Measurements from ENCODE around the gene FRAS1.
"Not testable (repeated sequence)": the region's sequence is repeated elsewhere in the genome, so short reads cannot be mapped to it uniquely, and the experiment has no call there.

Gene FRAS1

DNA sequence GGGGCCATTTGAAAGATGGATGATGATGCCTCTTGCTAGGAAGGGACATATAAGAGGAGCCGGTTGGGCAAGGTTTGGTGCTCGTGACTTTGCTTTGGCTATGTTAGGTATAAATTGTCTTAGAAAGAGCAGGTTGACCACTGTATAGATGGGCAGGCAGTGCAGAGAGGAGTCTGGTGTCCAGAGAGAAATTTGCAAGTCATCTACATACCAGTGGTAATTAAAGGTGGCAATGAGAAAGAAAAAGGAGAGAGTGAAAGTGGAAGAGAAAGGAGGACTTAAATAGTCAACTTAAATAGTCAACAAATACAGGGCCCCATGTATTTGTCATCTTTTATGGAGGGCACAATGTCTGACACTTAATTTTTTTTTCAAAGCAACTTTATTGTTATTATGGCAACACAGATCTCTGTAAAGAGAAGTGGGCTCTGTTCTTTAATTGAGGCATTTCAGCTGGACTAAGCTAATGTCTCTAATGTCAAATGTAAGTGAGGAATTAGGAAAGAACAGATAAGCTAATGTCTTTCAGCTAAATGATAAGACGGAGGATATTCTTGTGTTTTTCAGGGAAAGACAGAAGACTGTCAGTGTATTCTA is 419.1 kb downstream of the FRAS1 start:
- no peak for DNase-seq

DNA sequence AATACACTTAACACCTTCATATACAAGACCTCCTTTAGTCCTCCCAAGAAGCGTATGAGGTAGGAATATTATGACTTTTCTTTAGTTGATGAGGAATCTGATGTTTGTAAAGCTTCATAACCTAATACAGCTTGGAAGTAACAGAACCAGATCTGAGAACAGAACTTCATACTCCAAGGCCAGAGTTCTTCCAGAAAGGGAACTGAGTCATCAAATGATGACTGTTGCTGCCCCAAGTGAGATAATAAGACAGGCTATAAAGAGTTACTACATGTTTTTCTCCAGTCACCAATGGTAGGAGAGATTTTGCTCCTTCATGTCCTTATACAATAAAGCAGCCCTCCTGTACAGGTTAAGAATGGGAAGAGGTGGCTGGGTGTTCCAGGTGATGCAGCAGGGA is 420.2 kb downstream of the FRAS1 start:
- no peak for DNase-seq

GRCh38 chr4:78478523-78478922 is 421.4 kb downstream of the FRAS1 start:
- no peak for DNase-seq

GRCh38 chr4:78480286-78480685 is 423.2 kb downstream of the FRAS1 start:
- no peak for DNase-seq

- no peak for DNase-seq
These were observed 424.1 kb downstream of the FRAS1 start for GRCh38 chr4:78481180-78481579.

DNA sequence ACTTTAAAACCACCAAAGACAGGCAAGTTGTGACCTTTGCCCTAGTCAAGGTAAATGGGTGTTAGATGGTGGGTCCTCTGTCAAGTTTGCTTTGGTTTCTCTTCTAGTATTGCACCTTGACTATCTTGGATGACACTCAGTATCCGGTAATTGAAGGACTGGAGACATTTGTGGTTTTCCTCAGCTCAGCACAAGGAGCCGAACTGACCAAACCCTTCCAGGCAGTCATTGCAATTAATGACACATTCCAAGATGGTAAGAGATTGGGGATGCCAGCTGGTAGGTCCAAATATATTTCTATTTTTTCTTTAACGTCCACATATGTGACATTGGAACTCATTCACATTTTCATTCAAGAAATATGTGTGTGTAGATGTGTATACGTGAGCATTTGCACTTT is 425.2 kb downstream of the FRAS1 start:
- DNase-seq = no peak

- no peak for DNase-seq
These were observed 426.7 kb downstream of the FRAS1 start for GRCh38 chr4:78483811-78484210.

DNA sequence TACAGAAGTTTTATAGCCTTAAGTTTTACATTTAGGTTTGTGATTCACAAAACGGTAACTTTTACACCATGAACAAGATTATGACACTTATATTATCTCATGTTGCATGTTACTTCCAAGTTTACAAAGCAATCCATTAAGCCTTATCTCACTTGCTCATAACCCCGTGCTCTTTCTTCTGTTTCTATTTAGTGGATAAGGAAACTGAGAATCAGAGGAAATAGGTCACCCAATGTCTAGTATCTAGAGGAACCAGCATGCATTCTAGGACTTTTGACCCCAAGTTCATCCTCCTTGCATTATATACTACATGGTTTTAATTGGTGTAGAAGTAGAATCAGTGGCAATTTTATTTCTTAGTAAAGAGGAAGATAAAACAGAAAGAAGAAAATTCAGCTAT is 427.5 kb downstream of the FRAS1 start:
- no peak for DNase-seq

- DNase-seq = no peak
These were observed 436.6 kb downstream of the FRAS1 start for GRCh38 chr4:78493731-78494130.

GRCh38 chr4:78496021-78496643 is 439.0 kb downstream of the FRAS1 start:
- DNase-seq = no peak

DNA sequence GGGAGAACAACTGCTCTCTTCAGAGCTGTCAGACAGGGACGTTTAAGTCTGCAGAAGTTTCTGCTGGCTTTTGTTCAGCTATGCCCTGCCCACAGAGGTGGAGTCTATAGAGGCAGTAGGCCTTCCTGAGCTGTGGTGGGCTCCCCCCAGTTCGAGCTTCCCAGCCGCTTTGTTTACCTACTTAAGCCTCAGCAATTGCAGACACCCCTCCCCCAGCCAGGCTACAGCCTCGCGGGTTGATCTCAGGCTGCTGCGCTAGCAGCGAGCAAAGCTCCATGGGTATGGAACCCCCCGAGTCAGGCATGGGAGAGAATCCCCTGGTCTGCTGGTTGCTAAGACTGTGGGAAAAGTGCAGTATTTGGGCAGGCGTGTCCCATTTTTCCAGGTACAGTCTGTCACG is 449.1 kb downstream of the FRAS1 start:
- DNase-seq = not testable (repeated sequence)

DNA sequence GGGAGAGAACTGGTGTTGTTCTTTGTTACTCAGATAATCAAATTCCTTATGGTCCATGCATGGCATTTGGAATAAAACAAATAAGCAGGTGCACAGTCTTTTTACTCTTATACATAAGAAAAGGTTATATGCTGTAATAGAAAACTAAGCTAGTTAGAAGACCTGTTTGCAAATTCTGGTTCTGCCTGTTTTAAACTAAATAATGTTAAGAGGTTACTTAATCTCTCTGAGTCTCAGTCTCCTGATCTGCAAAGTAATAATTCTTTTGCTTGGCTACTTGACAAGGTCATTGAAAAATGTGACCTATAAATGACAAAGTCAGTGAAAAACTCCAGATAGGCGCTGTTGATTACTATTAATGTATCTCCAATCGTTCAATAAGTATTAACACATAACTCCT is 451.9 kb downstream of the FRAS1 start:
- DNase-seq = no peak

DNA sequence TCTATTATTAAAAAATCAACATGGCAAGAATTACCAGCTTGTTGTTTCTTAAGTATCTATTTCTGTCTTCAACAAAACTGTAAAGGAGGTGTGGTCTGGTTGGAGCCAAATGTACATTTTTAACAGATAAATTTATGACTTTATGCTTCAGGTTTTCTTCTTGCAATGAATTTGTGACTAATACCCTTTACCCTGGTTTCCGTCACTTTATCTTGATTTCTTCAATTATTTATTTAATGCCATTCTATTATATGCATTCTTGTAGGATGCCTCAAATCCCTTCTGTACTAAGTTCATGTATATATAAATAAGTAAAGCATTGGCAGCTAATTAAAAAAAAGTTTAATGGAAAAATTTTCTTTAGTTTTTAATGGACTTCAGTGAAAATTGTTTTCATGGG is 453.0 kb downstream of the FRAS1 start:
- DNase-seq = no peak

DNA sequence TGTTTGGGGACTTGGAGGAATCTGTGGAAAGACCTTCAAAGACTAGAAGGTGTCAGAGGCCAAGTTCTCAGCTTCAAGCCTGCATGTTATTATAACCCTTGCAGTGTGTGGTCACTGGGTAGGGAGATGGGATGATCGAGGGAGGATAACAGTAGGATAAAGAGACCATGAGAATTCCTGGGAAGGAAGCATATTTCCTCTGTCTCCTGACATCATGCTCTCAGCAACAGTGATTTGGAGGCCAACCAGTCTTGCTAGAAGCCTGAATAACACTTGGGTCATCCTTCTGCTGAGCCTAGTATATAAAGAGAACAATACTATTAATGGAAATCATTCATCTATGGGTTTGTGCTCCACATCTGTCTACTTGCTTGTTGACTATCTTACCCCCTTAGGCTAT is 453.6 kb downstream of the FRAS1 start:
- DNase-seq = no peak

- no peak for DNase-seq
These were observed 455.3 kb downstream of the FRAS1 start for GRCh38 chr4:78512357-78512920.

DNA sequence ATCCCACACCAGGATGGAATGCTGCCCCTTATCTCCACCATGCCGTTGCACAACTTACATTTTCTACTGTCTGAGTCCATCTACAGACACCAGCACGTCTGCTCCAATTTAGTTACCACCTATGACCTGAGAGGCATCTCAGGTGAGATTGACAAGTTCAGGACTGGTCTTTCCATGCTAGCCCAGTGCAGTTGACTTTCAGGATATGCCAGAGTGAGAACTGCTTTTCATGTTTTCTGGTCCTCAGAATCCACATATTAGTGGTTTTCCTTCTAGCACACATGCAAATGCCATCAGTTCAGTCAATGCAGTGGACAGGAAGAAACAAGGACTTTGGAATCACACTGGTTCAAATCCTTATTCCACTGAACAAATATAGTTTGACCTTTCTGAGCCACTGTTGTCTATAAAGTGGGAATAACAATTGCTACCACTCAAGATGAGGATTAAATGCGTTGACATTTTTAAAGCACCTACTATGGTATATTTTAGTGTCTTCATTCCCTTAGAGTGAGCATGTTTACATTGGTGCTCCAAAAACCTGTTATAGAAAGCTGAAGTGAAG is 456.4 kb downstream of the FRAS1 start:
- DNase-seq = no peak

- DNase-seq = peak; percentile 19
These were observed 460.0 kb downstream of the FRAS1 start for GRCh38 chr4:78517050-78517652.

- no peak for DNase-seq
These were observed 461.4 kb downstream of the FRAS1 start for GRCh38 chr4:78518561-78518960.

DNA sequence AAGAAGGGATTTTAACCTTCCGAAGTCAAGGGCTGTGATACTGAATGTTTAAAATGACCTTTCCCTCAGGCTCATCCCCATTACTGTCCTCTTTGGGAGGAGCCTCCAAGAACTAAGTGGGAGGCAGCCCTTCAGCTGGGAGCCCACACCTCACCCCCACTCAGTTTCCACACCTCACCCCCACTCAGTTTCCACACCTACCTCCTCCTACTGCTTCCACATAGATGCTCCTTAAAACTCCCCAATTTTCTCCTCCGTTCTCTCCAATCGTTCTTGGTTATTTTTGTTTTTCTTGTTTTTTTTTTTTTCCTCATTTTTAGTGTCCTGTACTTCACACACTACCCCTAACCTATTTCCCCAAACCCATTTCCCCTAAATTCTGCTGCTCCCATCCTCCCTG is 462.8 kb downstream of the FRAS1 start:
- no peak for DNase-seq

DNA sequence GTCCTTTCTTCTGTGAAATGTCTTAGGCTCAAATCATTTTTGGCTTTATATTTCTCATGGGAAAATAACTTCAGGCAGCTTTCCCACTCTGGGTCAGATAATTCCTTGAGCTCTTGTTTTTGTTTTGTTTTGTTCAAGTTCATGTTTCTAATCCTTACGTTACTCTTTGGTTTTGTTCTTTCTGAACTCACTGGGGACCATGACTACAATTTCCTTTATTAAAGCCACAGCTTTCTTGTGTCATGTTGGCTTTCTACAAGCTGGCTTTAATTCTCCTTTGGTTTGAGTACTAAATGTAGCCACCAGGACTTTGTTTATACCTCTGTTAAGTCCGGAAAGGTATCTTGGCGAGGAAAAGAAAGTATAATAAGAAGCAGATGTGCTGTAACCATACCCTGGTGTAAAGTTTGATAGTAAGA is 463.7 kb downstream of the FRAS1 start:
- no peak for DNase-seq

- DNase-seq = no peak
These were observed 466.9 kb downstream of the FRAS1 start for GRCh38 chr4:78524009-78524408.

DNA sequence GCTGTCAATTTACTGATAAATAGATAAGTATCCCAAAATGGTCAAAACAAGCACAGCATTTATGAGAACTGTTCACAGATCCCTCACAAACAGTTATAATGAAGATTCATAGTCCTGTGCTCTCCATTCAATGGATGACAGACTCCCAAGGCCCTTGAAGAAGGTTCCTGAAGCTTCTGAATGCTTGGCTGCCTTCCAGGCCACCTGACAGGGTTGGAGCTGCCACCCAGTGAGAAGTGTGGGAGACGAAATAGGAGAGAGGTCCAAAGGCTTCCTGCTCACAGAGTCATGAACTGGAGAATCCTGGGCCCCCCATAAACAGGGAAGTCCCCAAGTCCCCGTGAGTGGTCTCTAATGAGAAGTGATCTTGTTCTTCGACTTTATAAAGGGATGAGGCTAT is 468.4 kb downstream of the FRAS1 start:
- DNase-seq = no peak

- DNase-seq = no peak
These were observed 470.0 kb downstream of the FRAS1 start for GRCh38 chr4:78527103-78527502.

DNA sequence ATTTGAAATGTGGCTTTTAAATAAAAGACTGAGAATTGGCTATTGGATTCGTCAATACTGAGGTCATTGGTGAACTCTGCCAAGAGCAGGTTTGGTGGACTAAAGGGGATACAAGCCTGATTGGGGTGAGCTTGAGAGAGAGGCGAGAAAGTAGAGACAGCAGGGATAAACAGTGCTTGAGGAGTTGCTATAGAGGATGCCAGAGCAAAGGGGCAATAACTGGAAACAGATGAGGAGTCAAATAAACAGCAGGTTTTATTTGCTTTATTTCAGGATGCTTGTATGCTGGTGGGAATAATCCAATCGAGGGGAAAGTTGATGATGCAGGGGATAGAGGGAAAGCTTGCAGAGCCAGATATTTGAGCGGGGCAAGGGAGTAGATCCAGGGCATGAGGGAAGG is 470.4 kb downstream of the FRAS1 start:
- no peak for DNase-seq
